K562 (cell line): ENCODE data around the gene DAD1. TPM values are rescaled to one million over a fixed set of nuclear protein-coding genes. Genes with fewer than 3 reads are reported as not detected.

ENCODE experiments used
- ATAC-seq: fragments of 200-7000 bp; cut with Tn5 transposase; 3 replicates; pipeline ENCODE4 v1.9.1; 2020; ENCODE audit warnings: moderate library complexity
- BruUV-seq: library from RNA; stranded (reverse); fragments of 400-500 nt; replicated peaks from 2 replicates; lab custom pipeline; 2021; lab: Mats Ljungman, UMichigan
- CTCF ChIA-PET: fragments of 300-600 bp; formaldehyde crosslinking; extraction: SDS; loops from one replicate; lab custom pipeline; 2021; ENCODE audit warnings: low intra/inter-chr PET ratio; lab: Yijun Ruan, JAX
- POLR2A ChIA-PET: fragments of 300-600, 350-650 bp; sonication (Branson Sonifier 250); formaldehyde crosslinking; extraction: SDS; loops from one replicate; lab custom pipeline; 2021; ENCODE audit warnings: antibody characterized with exemption, inconsistent platforms; lab: Yijun Ruan, JAX
- DNase-seq, 4 experiments: peaks; one replicate each; pipeline versions ENCODE4 v3.0.0 to v3.0.0-alpha.2; 2011 to 2018; ENCODE audit warnings: low spot score in 3 of 4, mixed read lengths in 3 of 4; ENCODE audit errors: extremely low read depth in 1 of 4
- FAIRE-seq: peaks from 2 replicates; lab custom pipeline; 2011; peaks lifted over from hg19 to GRCh38; lab: Jason Lieb, UNC
- H2AFZ ChIP-seq: 2 replicates; pipeline ENCODE4 v1.6.0; 2011; ENCODE audit warnings: low read depth, low read length, control low read depth, inconsistent platforms
- H3K27ac ChIP-seq: fragments of 200-600 bp; 3 replicates; pipeline ENCODE4 v1.8.0; 2011; ENCODE audit warnings: low read depth, mild to moderate bottlenecking, control low read depth, inconsistent platforms, low read length, moderate library complexity, mixed read lengths; ENCODE audit errors: extremely low read depth
- H3K27me3 ChIP-seq, 2 experiments: fragments of 300-600 bp in 1 of 2; 2 replicates in 1 of 2; 3 replicates in 1 of 2; pipeline versions ENCODE4 v1.6.0 to v1.8.0; 2011; ENCODE audit warnings: inconsistent platforms in 2 of 2, low read length in 2 of 2, mild to moderate bottlenecking in 1 of 2, mixed read lengths in 1 of 2, moderate library complexity in 1 of 2; ENCODE audit not compliant: control insufficient read depth in 2 of 2, insufficient read depth in 2 of 2
- H3K36me3 ChIP-seq: fragments of 300-600 bp; 3 replicates; pipeline ENCODE4 v1.8.0; 2011; ENCODE audit warnings: mild to moderate bottlenecking, low read length, inconsistent platforms; ENCODE audit not compliant: control insufficient read depth, insufficient read depth
- H3K4me1 ChIP-seq, 2 experiments: fragments of 200-600 bp in 1 of 2; replicated peaks in 1 of 2; 2 replicates in 1 of 2; 3 replicates in 1 of 2; pipeline versions ENCODE4 v1.5.1 to v1.8.0; 2011; ENCODE audit warnings: inconsistent platforms in 2 of 2, low read length in 2 of 2, mild to moderate bottlenecking in 1 of 2, mixed read lengths in 1 of 2, moderate library complexity in 1 of 2; ENCODE audit not compliant: control insufficient read depth in 2 of 2, insufficient read depth in 2 of 2
- H3K4me2 ChIP-seq: 2 replicates; pipeline ENCODE4 v1.6.1; 2011; ENCODE audit warnings: low read length, control low read depth, inconsistent platforms, mixed read lengths; ENCODE audit not compliant: insufficient read depth
- H3K4me3 ChIP-seq: fragments of 200-600 bp; sonication (generic), shearing (Covaris generic); 2 replicates; pipeline ENCODE4 v1.5.1; 2016; ENCODE audit warnings: control low read depth, inconsistent platforms
- H3K79me2 ChIP-seq: fragments of 200-600 bp; 3 replicates; pipeline ENCODE4 v1.8.0; 2011; ENCODE audit warnings: low read length, inconsistent platforms; ENCODE audit not compliant: control insufficient read depth, insufficient read depth
- H3K9ac ChIP-seq, 2 experiments: 2 replicates each; pipeline versions ENCODE4 v1.6.0 to v1.6.1; 2011; ENCODE audit warnings: low read depth in 2 of 2, low read length in 2 of 2, control low read depth in 1 of 2, inconsistent platforms in 1 of 2, mild to moderate bottlenecking in 1 of 2, mixed read lengths in 1 of 2; ENCODE audit not compliant: insufficient read depth in 1 of 2
- H3K9me1 ChIP-seq: one replicate; pipeline ENCODE4 v1.6.0; 2011; ENCODE audit warnings: inconsistent platforms, mild to moderate bottlenecking, low read length, moderate library complexity; ENCODE audit not compliant: control insufficient read depth, insufficient read depth
- H3K9me3 ChIP-seq: replicated peaks from 2 replicates; pipeline ENCODE4 v1.5.1; 2011; ENCODE audit warnings: low read depth, low read length, inconsistent platforms; ENCODE audit not compliant: control insufficient read depth, insufficient read depth
- H4K20me1 ChIP-seq: replicated peaks from 2 replicates; pipeline ENCODE4 v1.6.1; 2011; ENCODE audit warnings: low read length, inconsistent platforms, mixed read lengths; ENCODE audit not compliant: control insufficient read depth, insufficient read depth
- BCLAF1 ChIP-seq, 2 experiments: fragments of 450-650 bp in 1 of 2; IDR thresholded peaks; 2 replicates each; pipeline ENCODE4 v1.6.1; 2011 to 2017; ENCODE audit warnings: low read depth in 2 of 2, antibody characterized with exemption in 1 of 2, borderline replicate concordance in 1 of 2, low read length in 1 of 2, mild to moderate bottlenecking in 1 of 2, mixed read lengths in 1 of 2; ENCODE audit not compliant: control insufficient read depth in 1 of 2
- CEBPG ChIP-seq, 3 experiments: fragments of 200-800 bp in 1 of 3; sonication (Bioruptor generic) in 1 of 3; sonication (generic) in 1 of 3; formaldehyde crosslinking in 1 of 3; IDR thresholded peaks in 2 of 3; conservative IDR thresholded peaks in 1 of 3; 2 replicates each; pipeline versions ENCODE4 v1.6.1 to v1.8.0; 2016 to 2022; ENCODE audit warnings: missing compliant biosample characterization in 2 of 3, missing genetic modification characterization in 2 of 3, mild to moderate bottlenecking in 1 of 3, missing genetic modification reagents in 1 of 3
- ETS1 ChIP-seq: conservative IDR thresholded peaks from 2 replicates; pipeline ENCODE4 v1.6.1; 2011; ENCODE audit warnings: low read depth, mild to moderate bottlenecking, low read length; ENCODE audit not compliant: control insufficient read depth
- NCOA2 ChIP-seq, 2 experiments: fragments of 450-650 bp; IDR thresholded peaks; 2 replicates each; pipeline ENCODE4 v1.6.1; 2018; ENCODE audit warnings: mild to moderate bottlenecking in 2 of 2, moderate library complexity in 1 of 2; ENCODE audit not compliant: partially characterized antibody in 2 of 2
- POLR2AphosphoS5 ChIP-seq: IDR thresholded peaks from 2 replicates; pipeline ENCODE4 v1.6.1; 2011; ENCODE audit warnings: mild to moderate bottlenecking, low read depth, low read length, moderate library complexity; ENCODE audit not compliant: control insufficient read depth, insufficient read depth
- SIN3A ChIP-seq, 2 experiments: fragments of 150-350 bp in 1 of 2; IDR thresholded peaks; 2 replicates each; pipeline ENCODE4 v1.6.1; 2011 to 2016; ENCODE audit warnings: borderline replicate concordance in 2 of 2, low read depth in 2 of 2, low read length in 2 of 2, mild to moderate bottlenecking in 2 of 2, moderate library complexity in 2 of 2; ENCODE audit not compliant: control insufficient read depth in 1 of 2
- ZNF347 ChIP-seq: fragments of 450-650 bp; formaldehyde crosslinking; IDR thresholded peaks from 2 replicates; pipeline ENCODE4 v1.4.0; 2020; ENCODE audit warnings: low read depth, mild to moderate bottlenecking, moderate library complexity
- ZNF444 ChIP-seq: fragments of 250-450 bp; sonication (Bioruptor Pico); IDR thresholded peaks from 2 replicates; pipeline ENCODE4 v1.4.0; 2020; ENCODE audit warnings: mild to moderate bottlenecking, moderate library complexity
- ZNF507 ChIP-seq: conservative IDR thresholded peaks from 2 replicates; pipeline ENCODE4 v1.6.1; 2017; ENCODE audit warnings: missing genetic modification characterization, missing compliant biosample characterization
- WGBS: fragments of 100-300 bp; shearing (Covaris generic); methylation state at CpG from one replicate; pipeline ENCODE4 v1.1.6; 2016; ENCODE audit warnings: low coverage, mixed read lengths; ENCODE audit not compliant: insufficient coverage; ENCODE audit errors: missing lambda C conversion rate; 5-methylcytosine and 5-hydroxymethylcytosine counted together
- in situ Hi-C: fragments of 300-500 bp; cut with MboI; formaldehyde crosslinking; loops from 4 replicates; pipeline ENCODE4 v1.15.0; 2018; ENCODE audit warnings: inconsistent platforms, mixed read lengths
- intact Hi-C: fragments of 100-400 bp; cut with micrococcal nuclease; formaldehyde crosslinking; loops from 2 replicates; pipeline ENCODE4 v1.14.2; 2022
- polyA plus RNA-seq, 8 experiments: library from polyadenylated mRNA; depleted of rRNA in 4 of 8; stranded (reverse) in 5 of 8; unstranded in 3 of 8; fragments of >200 nt; fragmentation: Nextera tagmentation in 2 of 8; fragmentation: Illumina TruSeq in 1 of 8; extraction: Ambion mirVana in 2 of 8; extraction: Trizol in 1 of 8; gene quantifications; 2 replicates each; pipeline versions ENCODE4 v1.2.1 to v1.2.3, GENCODE V29; 2011 to 2014; ENCODE audit warnings: inconsistent platforms in 1 of 8, missing spikeins in 1 of 8
- total RNA-seq, 7 experiments: library from RNA; depleted of rRNA in 6 of 7; stranded (reverse); fragments of >200 nt in 6 of 7; fragmentation: Illumina TruSeq in 2 of 7; extraction: Trizol in 2 of 7; gene quantifications; 2 replicates each; pipeline versions ENCODE4 v1.2.1 to v1.2.3, GENCODE V29; 2011 to 2021; ENCODE audit warnings: low replicate concordance in 1 of 7
- TF ChIP-seq, protein P1 (sequence below): sonication (generic); formaldehyde crosslinking; IDR thresholded peaks from 2 replicates; pipeline ENCODE4 v1.8.1; 2023; ENCODE audit warnings: mild to moderate bottlenecking, missing genetic modification reagents

The DAD1 gene
- total and polyA plus RNA-seq, 9 of the 15 experiments (the other 6 are each of a cell fraction or from before 2014, with no cell fraction given), result 104 to 617 (median 222) TPM

DNA sequence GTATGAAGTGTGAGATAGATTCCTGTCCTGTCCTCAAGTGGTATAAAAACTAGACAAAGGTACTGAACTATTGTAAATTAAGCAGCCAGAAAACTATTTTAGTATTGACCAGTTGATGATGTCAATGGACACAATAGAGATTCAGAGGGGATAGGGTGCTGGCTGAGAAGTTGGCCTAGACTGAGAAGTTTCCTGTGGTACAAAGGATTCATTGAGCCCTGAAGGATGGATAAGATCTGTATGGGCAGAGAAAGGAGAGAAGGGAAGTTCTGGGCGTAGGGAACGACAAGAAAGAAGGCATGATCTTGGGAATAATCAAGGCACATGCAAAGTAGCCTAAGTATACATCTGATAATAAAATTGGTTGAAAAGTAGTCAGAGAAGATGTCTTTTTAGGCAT is 44.6 kb downstream of the DAD1 start:
- Histone ChIP-seq H2AFZ (no peak overlapping the region), H3K36me3 (no peaks in the 10 kb centered on the region), H3K27me3 (peaks cover 2 to 8% of the 10 kb centered on the region in 2 experiments; a peak in 3 of 5 replicates), H3K4me1 (no peaks in the 10 kb centered on the region), H4K20me1 (no peaks in the 10 kb centered on the region), H3K79me2 (no peaks in the 10 kb centered on the region), H3K4me2 (no peak overlapping the region), H3K4me3 (no peak overlapping the region), H3K27ac (no peak overlapping the region), H3K9me1 (no peaks in the 10 kb centered on the region), H3K9me3 (no peaks in the 10 kb centered on the region), H3K9ac (no peak overlapping the region)
- ATAC-seq (no peak), FAIRE-seq (no peak), DNase-seq (no peak)
- ChIA-PET POLR2A (no interaction called here), CTCF (no interaction called here)
- in situ Hi-C loops (no loop called here), intact Hi-C loops (no loop called here)
- TF ChIP-seq CEBPG (CRISPR knock-in tag; IDR thresholded peaks at IDR 0.05) (no peak), CEBPG (tag; conservative IDR thresholded peaks at IDR 0.05 in 1 of 2, IDR thresholded peaks at IDR 0.05 in 1 of 2) (no peak), SIN3A (IDR thresholded peaks at IDR 0.05; ENCODE audit: borderline replicate concordance in 2 of 2, control insufficient read depth in 1 of 2, low read depth in 2 of 2, low read length in 2 of 2) (no peak), ZNF444 (CRISPR knock-in tag) (no peak), ZNF507 (no peak), POLR2AphosphoS5 (no peak), ETS1 (no peak), ZNF347 (CRISPR knock-in tag) (no peak), NCOA2 (IDR thresholded peaks at IDR 0.05; ENCODE audit: partially characterized antibody in 2 of 2) (no peak), BCLAF1 (IDR thresholded peaks at IDR 0.05; ENCODE audit: borderline replicate concordance in 1 of 2, control insufficient read depth in 1 of 2, low read depth in 2 of 2, low read length in 1 of 2) (no peak)
- TF ChIP-seq, protein P1, sequence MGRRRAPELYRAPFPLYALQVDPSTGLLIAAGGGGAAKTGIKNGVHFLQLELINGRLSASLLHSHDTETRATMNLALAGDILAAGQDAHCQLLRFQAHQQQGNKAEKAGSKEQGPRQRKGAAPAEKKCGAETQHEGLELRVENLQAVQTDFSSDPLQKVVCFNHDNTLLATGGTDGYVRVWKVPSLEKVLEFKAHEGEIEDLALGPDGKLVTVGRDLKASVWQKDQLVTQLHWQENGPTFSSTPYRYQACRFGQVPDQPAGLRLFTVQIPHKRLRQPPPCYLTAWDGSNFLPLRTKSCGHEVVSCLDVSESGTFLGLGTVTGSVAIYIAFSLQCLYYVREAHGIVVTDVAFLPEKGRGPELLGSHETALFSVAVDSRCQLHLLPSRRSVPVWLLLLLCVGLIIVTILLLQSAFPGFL (CRISPR knock-in tag), result no peak
- BruUV-seq, result no TSS peak
- WGBS, result 53% methylated on average over 2 of the region's 2 CpGs
